K562 (cell line): ENCODE data around the gene CYB5B.

Experiments
- ARID2 ChIP-seq: fragments of 450-650 bp; IDR thresholded peaks from 2 replicates; pipeline ENCODE4 v1.6.1; 2017; ENCODE audit warnings: antibody characterized with exemption, mild to moderate bottlenecking
- PHB2 ChIP-seq: fragments of 450-650 bp; IDR thresholded peaks from 2 replicates; pipeline ENCODE4 v1.6.1; 2017; ENCODE audit warnings: low read depth
- POLR2A ChIP-seq: fragments of 450-650 bp; conservative IDR thresholded peaks from 2 replicates; pipeline ENCODE4 v1.6.1; 2016
- TBL1XR1 ChIP-seq, 2 experiments: IDR thresholded peaks; 2 replicates each; pipeline ENCODE4 v1.6.1; 2012; ENCODE audit warnings: improper control_type of control experiment in 2 of 2, low read length in 2 of 2, mild to moderate bottlenecking in 1 of 2
- TEAD4 ChIP-seq, 2 experiments: sonication (generic) in 1 of 2; formaldehyde crosslinking in 1 of 2; IDR thresholded peaks; 2 replicates each; pipeline versions ENCODE4 v1.6.1 to v1.8.0; 2012 to 2022; ENCODE audit warnings: borderline replicate concordance in 1 of 2, inconsistent platforms in 1 of 2, low read length in 1 of 2, mild to moderate bottlenecking in 1 of 2, missing genetic modification reagents in 1 of 2
- ZNF143 ChIP-seq: sonication (generic); formaldehyde crosslinking; IDR thresholded peaks from 2 replicates; pipeline ENCODE4 v1.9.0; 2022; ENCODE audit warnings: mild to moderate bottlenecking, missing genetic modification reagents
- TF ChIP-seq, protein P1 (sequence below): sonication (generic); formaldehyde crosslinking; IDR thresholded peaks from 2 replicates; pipeline ENCODE4 v1.9.0; 2022; ENCODE audit warnings: mild to moderate bottlenecking, missing genetic modification reagents
- TF ChIP-seq, protein P2 (sequence below), 3 experiments: IDR thresholded peaks in 2 of 3; conservative IDR thresholded peaks in 1 of 3; 2 replicates each; pipeline ENCODE4 v1.5.1; 2011 to 2012; ENCODE audit warnings: low read length in 3 of 3, mild to moderate bottlenecking in 3 of 3, control low read depth in 2 of 3, improper control_type of control experiment in 1 of 3, inconsistent platforms in 1 of 3, low read depth in 1 of 3, mixed read lengths in 1 of 3, moderate library complexity in 1 of 3; ENCODE audit not compliant: insufficient read depth in 2 of 3

DNA sequence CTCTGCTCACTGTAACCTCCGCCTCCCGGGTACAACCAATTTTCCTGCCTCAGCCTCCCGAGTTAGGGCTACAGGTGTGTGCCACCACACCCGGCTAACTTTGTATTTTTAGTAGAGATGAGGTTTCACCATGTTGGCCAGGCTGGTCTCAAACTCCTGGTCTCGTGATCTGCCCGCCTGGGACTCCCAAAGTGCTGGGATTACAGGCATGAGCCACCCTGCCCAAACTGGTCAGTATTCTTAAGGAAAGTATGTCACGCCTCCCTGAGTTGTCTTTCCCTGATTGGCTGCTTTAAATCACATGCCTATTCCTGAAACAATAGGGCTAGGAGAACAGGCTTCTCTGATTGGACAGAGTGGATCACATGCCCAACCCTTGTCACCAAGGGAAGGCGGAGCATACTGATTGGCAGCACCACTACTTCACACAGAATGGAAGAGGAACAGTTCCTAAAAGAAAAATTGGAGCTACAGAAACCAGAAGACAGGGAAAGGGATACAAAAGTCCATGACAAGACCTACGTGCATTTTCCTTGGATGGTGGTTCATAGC, 17.6 kb upstream of the CYB5B start:
- TF ChIP-seq ARID2 = no peak
- TF ChIP-seq ZNF143 (CRISPR knock-in tag) = no peak
- no peak for TF ChIP-seq TEAD4 (IDR thresholded peaks at IDR 0.05; ENCODE audit: low read length)
- TF ChIP-seq TEAD4 (CRISPR knock-in tag; IDR thresholded peaks at IDR 0.05; ENCODE audit: borderline replicate concordance) = no peak
- TF ChIP-seq TBL1XR1 (IDR thresholded peaks at IDR 0.05; ENCODE audit: low read length in 2 of 2) = no peak
- TF ChIP-seq, protein P1, sequence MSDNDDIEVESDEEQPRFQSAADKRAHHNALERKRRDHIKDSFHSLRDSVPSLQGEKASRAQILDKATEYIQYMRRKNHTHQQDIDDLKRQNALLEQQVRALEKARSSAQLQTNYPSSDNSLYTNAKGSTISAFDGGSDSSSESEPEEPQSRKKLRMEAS (CRISPR knock-in tag) = no peak
- no peak for TF ChIP-seq POLR2A
- no peak for TF ChIP-seq PHB2
- TF ChIP-seq, protein P2, sequence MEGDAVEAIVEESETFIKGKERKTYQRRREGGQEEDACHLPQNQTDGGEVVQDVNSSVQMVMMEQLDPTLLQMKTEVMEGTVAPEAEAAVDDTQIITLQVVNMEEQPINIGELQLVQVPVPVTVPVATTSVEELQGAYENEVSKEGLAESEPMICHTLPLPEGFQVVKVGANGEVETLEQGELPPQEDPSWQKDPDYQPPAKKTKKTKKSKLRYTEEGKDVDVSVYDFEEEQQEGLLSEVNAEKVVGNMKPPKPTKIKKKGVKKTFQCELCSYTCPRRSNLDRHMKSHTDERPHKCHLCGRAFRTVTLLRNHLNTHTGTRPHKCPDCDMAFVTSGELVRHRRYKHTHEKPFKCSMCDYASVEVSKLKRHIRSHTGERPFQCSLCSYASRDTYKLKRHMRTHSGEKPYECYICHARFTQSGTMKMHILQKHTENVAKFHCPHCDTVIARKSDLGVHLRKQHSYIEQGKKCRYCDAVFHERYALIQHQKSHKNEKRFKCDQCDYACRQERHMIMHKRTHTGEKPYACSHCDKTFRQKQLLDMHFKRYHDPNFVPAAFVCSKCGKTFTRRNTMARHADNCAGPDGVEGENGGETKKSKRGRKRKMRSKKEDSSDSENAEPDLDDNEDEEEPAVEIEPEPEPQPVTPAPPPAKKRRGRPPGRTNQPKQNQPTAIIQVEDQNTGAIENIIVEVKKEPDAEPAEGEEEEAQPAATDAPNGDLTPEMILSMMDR (IDR thresholded peaks at IDR 0.05 in 2 of 3, conservative IDR thresholded peaks at IDR 0.05 in 1 of 3; ENCODE audit: insufficient read depth in 2 of 3, low read depth in 1 of 3, low read length in 3 of 3) = no peak
